ENCODE results near the gene LAMC2. TPM values are rescaled to one million over a fixed set of nuclear protein-coding genes. Genes with fewer than 3 reads are reported as not detected.
"Not testable (repeated sequence)": the region's sequence is repeated elsewhere in the genome, so short reads cannot be mapped to it uniquely, and the experiment has no call there.

The LAMC2 gene
- total RNA-seq, 1 donor from 2014 or later = 13.3 TPM

GRCh38 chr1:183267646-183268431 lies 81.8 kb downstream of the LAMC2 start:
- H3K27ac ChIP-seq = peak overlapping the region; percentile 62
- intact Hi-C loops (cut with DNase I) = no loop called here
- TF ChIP-seq POLR2AphosphoS5 (IDR thresholded peaks at IDR 0.05; ENCODE audit: insufficient read depth in 1 of 2, low read depth in 1 of 2) = peak in 1 of 2 donors; percentile 29
- TF ChIP-seq, protein P1, sequence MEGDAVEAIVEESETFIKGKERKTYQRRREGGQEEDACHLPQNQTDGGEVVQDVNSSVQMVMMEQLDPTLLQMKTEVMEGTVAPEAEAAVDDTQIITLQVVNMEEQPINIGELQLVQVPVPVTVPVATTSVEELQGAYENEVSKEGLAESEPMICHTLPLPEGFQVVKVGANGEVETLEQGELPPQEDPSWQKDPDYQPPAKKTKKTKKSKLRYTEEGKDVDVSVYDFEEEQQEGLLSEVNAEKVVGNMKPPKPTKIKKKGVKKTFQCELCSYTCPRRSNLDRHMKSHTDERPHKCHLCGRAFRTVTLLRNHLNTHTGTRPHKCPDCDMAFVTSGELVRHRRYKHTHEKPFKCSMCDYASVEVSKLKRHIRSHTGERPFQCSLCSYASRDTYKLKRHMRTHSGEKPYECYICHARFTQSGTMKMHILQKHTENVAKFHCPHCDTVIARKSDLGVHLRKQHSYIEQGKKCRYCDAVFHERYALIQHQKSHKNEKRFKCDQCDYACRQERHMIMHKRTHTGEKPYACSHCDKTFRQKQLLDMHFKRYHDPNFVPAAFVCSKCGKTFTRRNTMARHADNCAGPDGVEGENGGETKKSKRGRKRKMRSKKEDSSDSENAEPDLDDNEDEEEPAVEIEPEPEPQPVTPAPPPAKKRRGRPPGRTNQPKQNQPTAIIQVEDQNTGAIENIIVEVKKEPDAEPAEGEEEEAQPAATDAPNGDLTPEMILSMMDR (IDR thresholded peaks at IDR 0.05) = no peak
- no peak for TF ChIP-seq POLR2A (IDR thresholded peaks at IDR 0.05)
- H3K36me3 ChIP-seq = no peaks in the 10 kb centered on the region
- no peaks in the 10 kb centered on the region for H3K9me3 ChIP-seq
- no peak overlapping the region for H3K4me3 ChIP-seq
- no peaks in the 10 kb centered on the region for H3K27me3 ChIP-seq
- peaks cover 21% of the 10 kb centered on the region for H3K4me1 ChIP-seq
- DNase-seq (ENCODE audit: extremely low spot score in 2 of 2) = peak in 1 of 2 donors; percentile 95

DNA sequence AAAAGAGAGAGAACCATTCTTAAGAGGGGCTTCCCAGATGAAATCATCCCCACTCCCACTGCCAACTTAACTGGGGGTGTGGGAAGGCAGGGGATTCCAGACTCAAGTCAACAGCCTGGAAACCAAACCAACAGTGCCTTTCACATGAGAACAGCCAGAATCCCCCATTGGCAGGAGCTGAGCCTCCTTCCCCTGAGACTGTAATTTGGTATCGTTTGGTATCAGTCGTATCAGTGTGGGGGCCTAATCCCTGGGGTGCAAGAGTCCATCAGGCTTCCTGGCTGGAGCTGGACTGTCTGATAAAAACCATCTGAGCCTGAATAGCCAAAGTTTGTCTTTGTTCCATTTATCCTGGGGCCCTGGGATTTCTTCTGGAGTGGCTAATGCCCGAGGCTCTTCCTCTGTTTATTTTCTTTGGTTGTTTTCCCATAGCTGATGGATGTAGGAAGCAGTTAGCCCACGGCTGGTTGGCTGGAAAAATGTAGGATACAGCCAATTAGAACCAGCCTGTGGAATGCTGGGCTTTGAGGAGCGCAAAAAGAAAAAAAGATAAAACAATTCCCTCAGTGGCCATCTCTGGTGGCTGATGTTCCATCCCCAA lies 84.6 kb downstream of the LAMC2 start:
- intact Hi-C loops (cut with DNase I) = no loop called here
- no peak for DNase-seq (ENCODE audit: extremely low spot score in 2 of 2)
- TF ChIP-seq POLR2AphosphoS5 (IDR thresholded peaks at IDR 0.05; ENCODE audit: insufficient read depth in 1 of 2, low read depth in 1 of 2) = no peak
- TF ChIP-seq POLR2A (IDR thresholded peaks at IDR 0.05) = no peak
- TF ChIP-seq, protein P1 (IDR thresholded peaks at IDR 0.05) = no peak

GRCh38 chr1:183272390-183272848 lies 86.4 kb downstream of the LAMC2 start:
- intact Hi-C loops (cut with DNase I) = no loop called here
- peak overlapping the region; percentile 58 for H3K27ac ChIP-seq

More for the DNA sequence above, 84.6 kb downstream of the LAMC2 start:
- no peaks in the 10 kb centered on the region for H3K9me3 ChIP-seq
- H3K36me3 ChIP-seq = no peaks in the 10 kb centered on the region
- H3K4me3 ChIP-seq = no peak overlapping the region
- peaks cover 21% of the 10 kb centered on the region for H3K4me1 ChIP-seq
- H3K27me3 ChIP-seq = no peaks in the 10 kb centered on the region
- H3K27ac ChIP-seq = peak overlapping the region; percentile 18

GRCh38 chr1:183273300-183273699 lies 87.2 kb downstream of the LAMC2 start:
- H3K4me3 ChIP-seq = no peak overlapping the region
- H3K4me1 ChIP-seq = peaks cover 28% of the 10 kb centered on the region
- TF ChIP-seq POLR2A (IDR thresholded peaks at IDR 0.05) (no peak), POLR2AphosphoS5 (IDR thresholded peaks at IDR 0.05; ENCODE audit: insufficient read depth in 1 of 2, low read depth in 1 of 2) (no peak)
- TF ChIP-seq, protein P1 (IDR thresholded peaks at IDR 0.05) = no peak
- peak overlapping the region; percentile 58 for H3K27ac ChIP-seq
- H3K27me3 ChIP-seq = no peaks in the 10 kb centered on the region
- H3K9me3 ChIP-seq = no peaks in the 10 kb centered on the region
- no peaks in the 10 kb centered on the region for H3K36me3 ChIP-seq
- intact Hi-C loops (cut with DNase I) = no loop called here
- no peak for DNase-seq (ENCODE audit: extremely low spot score in 2 of 2)

More at GRCh38 chr1:183272390-183272848, 86.4 kb downstream of the LAMC2 start:
- Histone ChIP-seq H3K4me1 (peaks cover 28% of the 10 kb centered on the region), H3K4me3 (no peak overlapping the region), H3K9me3 (no peaks in the 10 kb centered on the region), H3K27me3 (no peaks in the 10 kb centered on the region), H3K36me3 (no peaks in the 10 kb centered on the region)
- TF ChIP-seq POLR2A (IDR thresholded peaks at IDR 0.05) (no peak), POLR2AphosphoS5 (IDR thresholded peaks at IDR 0.05; ENCODE audit: insufficient read depth in 1 of 2, low read depth in 1 of 2) (no peak)
- TF ChIP-seq, protein P1 (IDR thresholded peaks at IDR 0.05) = no peak
- DNase-seq (ENCODE audit: extremely low spot score in 2 of 2) = no peak

DNA sequence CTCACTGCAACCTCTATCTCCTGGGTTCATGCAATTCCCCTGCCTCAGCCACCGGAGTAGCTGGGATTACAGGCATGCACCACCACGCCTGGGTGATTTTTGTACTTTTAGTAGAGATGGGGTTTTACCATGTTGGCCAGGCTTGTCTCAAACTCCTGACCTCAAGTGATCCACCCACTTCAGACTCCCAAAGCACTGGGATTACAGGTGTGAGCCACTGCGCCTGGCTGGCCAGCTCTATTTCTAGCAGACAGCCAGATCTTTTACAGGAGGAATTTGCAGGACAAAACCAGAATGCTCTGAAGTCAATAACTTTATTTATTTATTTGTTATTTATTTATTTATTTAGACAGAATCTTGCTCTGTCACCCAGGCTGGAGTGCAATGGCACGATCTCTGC lies 87.9 kb downstream of the LAMC2 start:
- H3K27ac ChIP-seq; H3K9me3 ChIP-seq; intact Hi-C loops (cut with DNase I); H3K4me3 ChIP-seq; H3K27me3 ChIP-seq; H3K36me3 ChIP-seq: not testable (repeated sequence)
- H3K4me1 ChIP-seq = peaks cover 34% of the 10 kb centered on the region
- peak in 1 of 2 donors; percentile 52 for DNase-seq (ENCODE audit: extremely low spot score in 2 of 2)

Measured in vagina (tissue), 2 donors.